SJSA1 (cell line): Measurements from ENCODE around the gene WNT2. TPM values are rescaled to one million over a fixed set of nuclear protein-coding genes. Genes with fewer than 3 reads are reported as not detected.

Experiments
- DNase-seq, 2 experiments: peaks; one replicate each; pipeline ENCODE4 v3.0.0-alpha.2; 2015 to 2020; ENCODE audit warnings: low spot score in 2 of 2, low read depth in 1 of 2
- H3K27ac ChIP-seq: fragments of 250-450 bp; sonication (Bioruptor Pico); 2 replicates; pipeline ENCODE4 v1.5.1; 2020; ENCODE audit warnings: mild to moderate bottlenecking, moderate library complexity
- H3K27me3 ChIP-seq: fragments of 250-450 bp; sonication (Bioruptor Pico); replicated peaks from 2 replicates; pipeline ENCODE4 v1.5.1; 2020; ENCODE audit warnings: mild to moderate bottlenecking, moderate library complexity
- H3K36me3 ChIP-seq: fragments of 250-450 bp; sonication (Bioruptor Pico); 2 replicates; pipeline ENCODE4 v1.5.1; 2020; ENCODE audit warnings: mild to moderate bottlenecking
- H3K4me1 ChIP-seq: fragments of 250-450 bp; sonication (Bioruptor Pico); replicated peaks from 2 replicates; pipeline ENCODE4 v1.6.1; 2021; ENCODE audit warnings: mild to moderate bottlenecking
- H3K4me3 ChIP-seq: fragments of 250-450 bp; sonication (Bioruptor Pico); 2 replicates; pipeline ENCODE4 v1.5.1; 2020; ENCODE audit warnings: mild to moderate bottlenecking
- H3K9me3 ChIP-seq: fragments of 250-450 bp; sonication (Bioruptor Pico); replicated peaks from 2 replicates; pipeline ENCODE4 v1.5.1; 2020; ENCODE audit warnings: mild to moderate bottlenecking
- total RNA-seq: library from RNA; depleted of rRNA; stranded (reverse); fragments of >200 nt; shearing (Covaris generic); gene quantifications from 2 replicates; pipeline ENCODE4 v1.2.3, GENCODE V29; 2014; rRNA removed

Gene WNT2
- total RNA-seq, 1 experiment from 2014 or later: 2.5 TPM

GRCh38 chr7:117238472-117238871 is 84.4 kb downstream of the WNT2 start:
- no peak for DNase-seq
- Histone ChIP-seq H3K36me3 (no peaks in the 10 kb centered on the region), H3K9me3 (no peaks in the 10 kb centered on the region), H3K27ac (no peak overlapping the region), H3K4me3 (no peak overlapping the region), H3K27me3 (no peaks in the 10 kb centered on the region), H3K4me1 (peaks cover 2% of the 10 kb centered on the region; the same call in 1 of the 2 replicates)

- Histone ChIP-seq H3K9me3 (no peaks in the 10 kb centered on the region), H3K27ac (no peak overlapping the region), H3K4me1 (no peaks in the 10 kb centered on the region; the same call in 1 of the 2 replicates), H3K4me3 (no peak overlapping the region), H3K27me3 (no peaks in the 10 kb centered on the region), H3K36me3 (no peaks in the 10 kb centered on the region)
- no peak for DNase-seq
Observed at GRCh38 chr7:117237646-117238045, 85.2 kb downstream of the WNT2 start.

- Histone ChIP-seq H3K36me3 (0 out of 2 replicates have a peak, but pooled peaks cover 2% of the 10 kb centered on the region), H3K9me3 (no peaks in the 10 kb centered on the region), H3K4me3 (no peak overlapping the region), H3K27ac (peak overlapping the region; percentile 52), H3K4me1 (peaks cover 25% of the 10 kb centered on the region), H3K27me3 (no peaks in the 10 kb centered on the region)
- no peak for DNase-seq
Observed at GRCh38 chr7:117231047-117231359, 91.9 kb downstream of the WNT2 start.

- DNase-seq: peak; percentile 56 to 89
- H3K36me3 ChIP-seq: 0 out of 2 replicates have a peak, but pooled peaks cover 2% of the 10 kb centered on the region
- no peaks in the 10 kb centered on the region for H3K9me3 ChIP-seq
- peak overlapping the region; percentile 83 for H3K27ac ChIP-seq
- H3K4me1 ChIP-seq: peaks cover 25% of the 10 kb centered on the region
- no peaks in the 10 kb centered on the region for H3K27me3 ChIP-seq
- H3K4me3 ChIP-seq: no peak overlapping the region
Observed at GRCh38 chr7:117230276-117231046, 92.4 kb downstream of the WNT2 start.

- Histone ChIP-seq H3K27ac (peak overlapping the region; percentile 83), H3K9me3 (no peaks in the 10 kb centered on the region), H3K4me3 (no peak overlapping the region), H3K27me3 (no peaks in the 10 kb centered on the region), H3K4me1 (peaks cover 25% of the 10 kb centered on the region), H3K36me3 (0 out of 2 replicates have a peak, but pooled peaks cover 2% of the 10 kb centered on the region)
- no peak for DNase-seq
Observed at GRCh38 chr7:117229350-117229749, 93.5 kb downstream of the WNT2 start.

- no peaks in the 10 kb centered on the region for H3K9me3 ChIP-seq
- peaks cover 25% of the 10 kb centered on the region for H3K4me1 ChIP-seq
- H3K27ac ChIP-seq: no peak overlapping the region
- no peak for DNase-seq
- no peak overlapping the region for H3K4me3 ChIP-seq
- H3K27me3 ChIP-seq: no peaks in the 10 kb centered on the region
- 0 out of 2 replicates have a peak, but pooled peaks cover 2% of the 10 kb centered on the region for H3K36me3 ChIP-seq
Observed at GRCh38 chr7:117227091-117227490, 95.8 kb downstream of the WNT2 start.

GRCh38 chr7:117225536-117225935 is 97.3 kb downstream of the WNT2 start:
- no peak overlapping the region for H3K27ac ChIP-seq
- H3K27me3 ChIP-seq: no peaks in the 10 kb centered on the region
- H3K4me1 ChIP-seq: peaks cover 25% of the 10 kb centered on the region
- no peaks in the 10 kb centered on the region for H3K9me3 ChIP-seq
- H3K36me3 ChIP-seq: no peaks in the 10 kb centered on the region
- DNase-seq: no peak
- H3K4me3 ChIP-seq: no peak overlapping the region

Other genes with a start within 250 kb of the WNT2 start
- gene ASZ1, start 104.4 kb upstream of the WNT2 start, total RNA-seq: not detected in 2 replicates
- 0.06 and 0.08 TPM in 2 replicates for gene CFTR, start 157.0 kb upstream of the WNT2 start, total RNA-seq